Measurements from ENCODE around the gene LRMDA.

LRMDA gene

DNA sequence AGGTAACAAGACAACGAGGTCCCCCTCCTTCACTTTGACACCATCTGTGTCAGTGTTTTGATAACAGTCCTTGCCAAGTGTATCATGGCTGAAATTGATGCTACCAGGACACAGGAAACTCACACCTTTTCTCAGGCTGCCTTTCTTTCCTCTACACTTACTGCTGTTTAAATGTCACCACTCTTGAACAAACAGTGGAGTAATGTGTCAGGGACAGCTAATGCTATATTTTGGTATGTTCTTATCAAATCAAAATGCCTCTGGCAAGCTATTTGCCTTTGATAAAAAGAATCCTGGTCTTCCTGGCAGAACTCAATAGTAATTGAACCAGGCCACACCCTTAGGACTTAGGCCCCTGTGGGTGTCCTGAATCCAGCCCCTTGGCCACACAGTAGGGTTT is 692.9 kb downstream of the LRMDA start:
- H3K18ac ChIP-seq (ENCODE audit: low read length) = no peak overlapping the region
- H3K79me2 ChIP-seq (ENCODE audit: control insufficient read depth, insufficient read depth, low read length) = no peaks in the 10 kb centered on the region
- H2BK120ac ChIP-seq (ENCODE audit: low read depth, low read length) = no peak overlapping the region
- peaks cover 2% of the 10 kb centered on the region for H3K4me1 ChIP-seq (ENCODE audit: control insufficient read depth, low read depth, low read length)
- no peak for DNase-seq
- H4K8ac ChIP-seq (ENCODE audit: low read depth, low read length) = no peak overlapping the region
- no peak overlapping the region for H3K4me2 ChIP-seq (ENCODE audit: low read length)
- WGBS (ENCODE audit: extremely low coverage, insufficient coverage, low lambda C conversion rate) = no CpG with 5 or more reads among the region's 1 CpG
- H3K4ac ChIP-seq (ENCODE audit: low read depth, low read length) = no peak overlapping the region
- no peak overlapping the region for H2BK15ac ChIP-seq (replicated peaks; ENCODE audit: low read depth)
- no peak overlapping the region for H3K9ac ChIP-seq (ENCODE audit: low read length)
- no peak overlapping the region for H2AK5ac ChIP-seq (ENCODE audit: low read length)
- H3K56ac ChIP-seq (ENCODE audit: low read length) = no peak overlapping the region
- no peak overlapping the region for H3K23ac ChIP-seq (ENCODE audit: low read length)
- H2BK5ac ChIP-seq (ENCODE audit: low read length) = no peak overlapping the region
- H3K27ac ChIP-seq (ENCODE audit: low read depth, low read length) = no peak overlapping the region
- no peaks in the 10 kb centered on the region for H3K79me1 ChIP-seq (ENCODE audit: low read length)
- no peak overlapping the region for H4K5ac ChIP-seq (ENCODE audit: low read length)
- H3K36me3 ChIP-seq (ENCODE audit: control insufficient read depth, insufficient read depth, low read length) = no peaks in the 10 kb centered on the region
- H3K27me3 ChIP-seq (ENCODE audit: insufficient read depth, low read length, poor library complexity) = no peaks in the 10 kb centered on the region
- H3K4me3 ChIP-seq (ENCODE audit: low read length) = no peak overlapping the region

DNA sequence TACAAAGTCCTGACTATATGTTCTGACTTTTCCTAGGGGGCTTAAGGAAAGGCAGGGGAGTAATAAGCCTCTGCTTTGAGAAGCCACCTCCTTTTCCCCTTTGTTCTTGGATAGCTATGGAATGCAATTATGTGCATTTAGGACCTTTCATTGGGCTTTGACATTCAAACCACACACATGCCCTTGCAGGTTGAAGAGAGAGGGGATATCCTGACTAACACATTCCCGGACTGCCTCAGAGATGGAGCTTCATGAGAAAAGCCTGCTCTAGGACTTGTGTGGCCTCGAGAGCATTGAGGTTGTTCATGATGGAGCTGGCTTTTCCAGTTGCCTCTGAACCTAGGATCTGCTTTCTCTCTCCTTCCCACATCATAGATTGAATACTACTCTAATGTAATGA is 694.5 kb downstream of the LRMDA start:
- Histone ChIP-seq H2BK5ac (ENCODE audit: low read length) (no peak overlapping the region), H3K4me2 (ENCODE audit: low read length) (no peak overlapping the region), H3K4me1 (ENCODE audit: control insufficient read depth, low read depth, low read length) (peaks cover 2% of the 10 kb centered on the region), H3K27me3 (ENCODE audit: insufficient read depth, low read length, poor library complexity) (no peaks in the 10 kb centered on the region), H2BK120ac (ENCODE audit: low read depth, low read length) (no peak overlapping the region), H3K4ac (ENCODE audit: low read depth, low read length) (no peak overlapping the region), H3K23ac (ENCODE audit: low read length) (no peak overlapping the region), H3K27ac (ENCODE audit: low read depth, low read length) (no peak overlapping the region), H3K79me2 (ENCODE audit: control insufficient read depth, insufficient read depth, low read length) (no peaks in the 10 kb centered on the region), H3K4me3 (ENCODE audit: low read length) (no peak overlapping the region), H2AK5ac (ENCODE audit: low read length) (no peak overlapping the region), H3K36me3 (ENCODE audit: control insufficient read depth, insufficient read depth, low read length) (no peaks in the 10 kb centered on the region), H3K18ac (ENCODE audit: low read length) (no peak overlapping the region), H4K8ac (ENCODE audit: low read depth, low read length) (no peak overlapping the region), H4K5ac (ENCODE audit: low read length) (no peak overlapping the region), H3K79me1 (ENCODE audit: low read length) (no peaks in the 10 kb centered on the region), H2BK15ac (replicated peaks; ENCODE audit: low read depth) (no peak overlapping the region), H3K9ac (ENCODE audit: low read length) (no peak overlapping the region), H3K56ac (ENCODE audit: low read length) (no peak overlapping the region)
- no peak for DNase-seq
- WGBS (ENCODE audit: extremely low coverage, insufficient coverage, low lambda C conversion rate) = no CpG with 5 or more reads among the region's 2 CpGs

DNA sequence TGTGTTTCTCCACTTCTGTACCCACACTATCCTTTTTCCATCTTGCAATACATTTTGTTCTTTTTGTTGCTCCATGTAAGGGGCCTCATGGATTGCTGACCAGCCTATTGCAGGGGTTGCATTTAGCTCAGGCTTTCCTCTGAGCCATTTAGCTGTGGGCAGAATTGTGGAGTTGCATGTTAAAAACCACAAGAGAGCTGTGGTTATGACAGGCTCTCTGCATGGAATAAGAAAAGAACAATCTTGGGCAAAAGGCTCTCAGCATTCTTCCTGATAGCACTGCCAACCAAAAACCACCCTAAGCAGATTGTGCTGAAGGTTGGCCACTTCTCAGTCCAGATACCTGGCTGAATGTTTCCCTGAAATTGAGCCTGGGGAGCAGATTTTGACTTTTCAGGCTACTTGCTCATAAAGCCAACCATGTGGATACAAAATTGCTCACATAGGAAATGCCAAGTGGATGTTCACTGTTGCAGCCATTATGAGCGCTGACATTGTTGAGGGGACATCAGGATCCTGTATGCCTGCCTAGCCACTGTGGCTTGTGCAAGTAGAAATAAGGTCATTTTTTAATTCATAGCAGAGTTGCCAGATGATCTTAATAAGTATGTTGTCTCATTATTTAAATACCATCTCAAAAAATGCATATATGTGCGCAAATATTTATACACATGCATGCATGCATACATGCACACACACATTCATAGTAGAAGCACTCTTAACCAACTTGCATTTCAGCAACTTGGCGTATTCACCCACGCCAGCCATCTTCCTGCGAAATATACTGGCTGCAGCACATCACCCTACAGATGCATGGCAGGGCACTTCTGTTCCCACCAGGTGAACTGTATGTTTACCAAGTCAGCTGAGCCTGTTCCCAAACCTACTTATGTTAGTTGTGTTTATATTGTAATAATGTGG is 695.4 kb downstream of the LRMDA start:
- H4K5ac ChIP-seq (ENCODE audit: low read length) = no peak overlapping the region
- H3K9ac ChIP-seq (ENCODE audit: low read length) = no peak overlapping the region
- no peak overlapping the region for H3K4me2 ChIP-seq (ENCODE audit: low read length)
- H3K36me3 ChIP-seq (ENCODE audit: control insufficient read depth, insufficient read depth, low read length) = no peaks in the 10 kb centered on the region
- no peak overlapping the region for H4K8ac ChIP-seq (ENCODE audit: low read depth, low read length)
- H3K27ac ChIP-seq (ENCODE audit: low read depth, low read length) = no peak overlapping the region
- no peak overlapping the region for H2AK5ac ChIP-seq (ENCODE audit: low read length)
- H2BK120ac ChIP-seq (ENCODE audit: low read depth, low read length) = no peak overlapping the region
- no peak for DNase-seq
- no peak overlapping the region for H3K4me3 ChIP-seq (ENCODE audit: low read length)
- no peak overlapping the region for H2BK5ac ChIP-seq (ENCODE audit: low read length)
- H3K18ac ChIP-seq (ENCODE audit: low read length) = no peak overlapping the region
- H3K4ac ChIP-seq (ENCODE audit: low read depth, low read length) = no peak overlapping the region
- no peak overlapping the region for H3K23ac ChIP-seq (ENCODE audit: low read length)
- no CpG with 5 or more reads among the region's 5 CpGs for WGBS (ENCODE audit: extremely low coverage, insufficient coverage, low lambda C conversion rate)
- H3K56ac ChIP-seq (ENCODE audit: low read length) = no peak overlapping the region
- H3K4me1 ChIP-seq (ENCODE audit: control insufficient read depth, low read depth, low read length) = peaks cover 2% of the 10 kb centered on the region
- no peak overlapping the region for H2BK15ac ChIP-seq (replicated peaks; ENCODE audit: low read depth)
- H3K79me1 ChIP-seq (ENCODE audit: low read length) = no peaks in the 10 kb centered on the region
- no peaks in the 10 kb centered on the region for H3K79me2 ChIP-seq (ENCODE audit: control insufficient read depth, insufficient read depth, low read length)
- no peaks in the 10 kb centered on the region for H3K27me3 ChIP-seq (ENCODE audit: insufficient read depth, low read length, poor library complexity)

DNA sequence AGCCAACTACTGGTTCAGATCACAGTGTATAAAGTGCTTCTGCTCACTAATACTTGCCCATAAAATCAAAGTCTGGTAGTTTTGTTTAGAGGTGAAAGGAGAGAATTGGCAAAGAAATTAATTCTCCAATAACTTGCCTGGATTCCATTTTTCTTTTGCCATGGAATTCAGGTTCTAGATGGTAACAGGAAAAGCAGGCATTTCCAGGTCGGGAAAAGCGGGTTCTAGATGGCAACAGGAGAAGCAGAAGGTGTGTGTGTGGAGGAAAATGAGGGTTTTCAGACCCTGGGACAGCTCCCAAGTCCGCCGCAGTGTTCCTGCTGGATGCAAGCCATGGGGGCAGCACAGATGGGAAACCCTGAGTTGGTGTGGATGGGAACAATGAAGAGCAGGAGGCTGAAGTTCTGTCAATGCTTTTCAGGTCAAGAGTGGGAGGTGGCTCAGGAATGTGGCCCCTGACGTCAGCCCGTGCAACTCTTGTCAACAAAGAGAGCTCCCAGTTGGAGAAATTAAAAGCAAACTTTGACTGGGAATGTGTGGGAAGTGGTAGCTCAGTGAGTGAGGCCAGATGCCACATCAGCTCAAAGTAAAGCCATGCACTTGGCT is 696.7 kb downstream of the LRMDA start:
- Histone ChIP-seq H3K18ac (ENCODE audit: low read length) (no peak overlapping the region), H3K4me2 (ENCODE audit: low read length) (no peak overlapping the region), H3K56ac (ENCODE audit: low read length) (no peak overlapping the region), H3K9ac (ENCODE audit: low read length) (no peak overlapping the region), H3K23ac (ENCODE audit: low read length) (no peak overlapping the region), H4K5ac (ENCODE audit: low read length) (no peak overlapping the region), H3K27me3 (ENCODE audit: insufficient read depth, low read length, poor library complexity) (no peaks in the 10 kb centered on the region), H4K8ac (ENCODE audit: low read depth, low read length) (no peak overlapping the region), H3K79me1 (ENCODE audit: low read length) (no peaks in the 10 kb centered on the region), H2BK5ac (ENCODE audit: low read length) (no peak overlapping the region), H2BK15ac (replicated peaks; ENCODE audit: low read depth) (no peak overlapping the region), H3K4me3 (ENCODE audit: low read length) (no peak overlapping the region), H3K36me3 (ENCODE audit: control insufficient read depth, insufficient read depth, low read length) (no peaks in the 10 kb centered on the region), H3K27ac (ENCODE audit: low read depth, low read length) (no peak overlapping the region), H3K4ac (ENCODE audit: low read depth, low read length) (no peak overlapping the region), H3K79me2 (ENCODE audit: control insufficient read depth, insufficient read depth, low read length) (no peaks in the 10 kb centered on the region), H3K4me1 (ENCODE audit: control insufficient read depth, low read depth, low read length) (peaks cover 2% of the 10 kb centered on the region), H2BK120ac (ENCODE audit: low read depth, low read length) (no peak overlapping the region), H2AK5ac (ENCODE audit: low read length) (no peak overlapping the region)
- no CpG with 5 or more reads among the region's 6 CpGs for WGBS (ENCODE audit: extremely low coverage, insufficient coverage, low lambda C conversion rate)
- DNase-seq = no peak

DNA sequence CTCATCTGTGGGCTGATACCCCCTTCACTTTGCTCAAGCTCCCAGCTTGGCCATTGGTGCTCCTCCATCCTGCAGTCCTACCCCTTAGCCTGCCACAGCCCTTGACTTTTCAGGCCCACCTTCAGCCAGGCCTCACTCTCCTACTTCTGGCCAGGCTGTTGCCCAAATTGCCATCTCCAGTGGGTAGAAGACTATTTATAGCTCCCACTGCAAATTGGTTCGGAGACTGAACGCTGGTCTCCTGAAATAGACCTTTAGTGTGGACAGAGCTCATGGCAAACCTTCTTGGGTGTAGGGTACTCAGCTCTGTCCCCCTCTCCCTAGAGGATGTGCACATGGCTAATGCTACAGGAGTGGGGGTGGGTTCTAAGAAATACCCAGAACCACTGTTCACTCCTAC is 697.8 kb downstream of the LRMDA start:
- no peak overlapping the region for H3K56ac ChIP-seq (ENCODE audit: low read length)
- H3K4me1 ChIP-seq (ENCODE audit: control insufficient read depth, low read depth, low read length) = peaks cover 2% of the 10 kb centered on the region
- no peak overlapping the region for H3K4me2 ChIP-seq (ENCODE audit: low read length)
- H3K27me3 ChIP-seq (ENCODE audit: insufficient read depth, low read length, poor library complexity) = no peaks in the 10 kb centered on the region
- no peak overlapping the region for H3K9ac ChIP-seq (ENCODE audit: low read length)
- H3K4ac ChIP-seq (ENCODE audit: low read depth, low read length) = no peak overlapping the region
- H2BK120ac ChIP-seq (ENCODE audit: low read depth, low read length) = no peak overlapping the region
- no peak overlapping the region for H2BK5ac ChIP-seq (ENCODE audit: low read length)
- H3K23ac ChIP-seq (ENCODE audit: low read length) = no peak overlapping the region
- H3K18ac ChIP-seq (ENCODE audit: low read length) = no peak overlapping the region
- no peak overlapping the region for H2BK15ac ChIP-seq (replicated peaks; ENCODE audit: low read depth)
- H3K36me3 ChIP-seq (ENCODE audit: control insufficient read depth, insufficient read depth, low read length) = no peaks in the 10 kb centered on the region
- no peak overlapping the region for H4K5ac ChIP-seq (ENCODE audit: low read length)
- no peak overlapping the region for H2AK5ac ChIP-seq (ENCODE audit: low read length)
- H3K79me1 ChIP-seq (ENCODE audit: low read length) = no peaks in the 10 kb centered on the region
- H3K4me3 ChIP-seq (ENCODE audit: low read length) = no peak overlapping the region
- no peak overlapping the region for H4K8ac ChIP-seq (ENCODE audit: low read depth, low read length)
- WGBS (ENCODE audit: extremely low coverage, insufficient coverage, low lambda C conversion rate) = no CpG with 5 or more reads among the region's 2 CpGs
- H3K27ac ChIP-seq (ENCODE audit: low read depth, low read length) = no peak overlapping the region
- no peak for DNase-seq
- no peaks in the 10 kb centered on the region for H3K79me2 ChIP-seq (ENCODE audit: control insufficient read depth, insufficient read depth, low read length)
